Urinary bladder (tissue), 4 donors: ENCODE data around the gene PRSS21. TPM values are rescaled to one million over a fixed set of nuclear protein-coding genes. Genes with fewer than 3 reads are reported as not detected.

ENCODE experiments used
- DNase-seq: peaks from one replicate; pipeline ENCODE4 v3.0.0-alpha.2; 2015; ENCODE audit errors: extremely low spot score
- H3K27ac ChIP-seq: one replicate; pipeline ENCODE4 v1.5.1; 2013; ENCODE audit warnings: low read depth, mild to moderate bottlenecking, moderate library complexity
- H3K36me3 ChIP-seq: one replicate; pipeline ENCODE4 v1.6.1; 2013; ENCODE audit warnings: mild to moderate bottlenecking, moderate library complexity; ENCODE audit not compliant: insufficient read depth
- H3K4me1 ChIP-seq: one replicate; pipeline ENCODE4 v1.6.1; 2013; ENCODE audit warnings: mild to moderate bottlenecking, moderate library complexity; ENCODE audit not compliant: insufficient read depth
- H3K4me3 ChIP-seq: one replicate; pipeline ENCODE4 v1.5.1; 2013; ENCODE audit warnings: low read depth, low read length
- WGBS: extraction: QIAGEN DNeasy Blood & Tissue Kit; methylation state at CpG from one replicate; pipeline ENCODE4 v1.1.7; 2013; 5-methylcytosine and 5-hydroxymethylcytosine counted together
- polyA plus RNA-seq: library from polyadenylated mRNA; stranded (reverse); fragments of 200-250 nt; gene quantifications from one replicate; pipeline ENCODE4 v1.2.3, GENCODE V29; 2013
- total RNA-seq: library from RNA; depleted of rRNA; stranded (reverse); fragments of >200 nt; gene quantifications from one replicate; pipeline ENCODE4 v1.2.3, GENCODE V29; 2014
- donor health status: healthy with polysubstance abuse.
- donor health status: healthy.

Gene PRSS21
- total and polyA plus RNA-seq, 2 donors = 0.11 TPM; not detected in 1

DNA sequence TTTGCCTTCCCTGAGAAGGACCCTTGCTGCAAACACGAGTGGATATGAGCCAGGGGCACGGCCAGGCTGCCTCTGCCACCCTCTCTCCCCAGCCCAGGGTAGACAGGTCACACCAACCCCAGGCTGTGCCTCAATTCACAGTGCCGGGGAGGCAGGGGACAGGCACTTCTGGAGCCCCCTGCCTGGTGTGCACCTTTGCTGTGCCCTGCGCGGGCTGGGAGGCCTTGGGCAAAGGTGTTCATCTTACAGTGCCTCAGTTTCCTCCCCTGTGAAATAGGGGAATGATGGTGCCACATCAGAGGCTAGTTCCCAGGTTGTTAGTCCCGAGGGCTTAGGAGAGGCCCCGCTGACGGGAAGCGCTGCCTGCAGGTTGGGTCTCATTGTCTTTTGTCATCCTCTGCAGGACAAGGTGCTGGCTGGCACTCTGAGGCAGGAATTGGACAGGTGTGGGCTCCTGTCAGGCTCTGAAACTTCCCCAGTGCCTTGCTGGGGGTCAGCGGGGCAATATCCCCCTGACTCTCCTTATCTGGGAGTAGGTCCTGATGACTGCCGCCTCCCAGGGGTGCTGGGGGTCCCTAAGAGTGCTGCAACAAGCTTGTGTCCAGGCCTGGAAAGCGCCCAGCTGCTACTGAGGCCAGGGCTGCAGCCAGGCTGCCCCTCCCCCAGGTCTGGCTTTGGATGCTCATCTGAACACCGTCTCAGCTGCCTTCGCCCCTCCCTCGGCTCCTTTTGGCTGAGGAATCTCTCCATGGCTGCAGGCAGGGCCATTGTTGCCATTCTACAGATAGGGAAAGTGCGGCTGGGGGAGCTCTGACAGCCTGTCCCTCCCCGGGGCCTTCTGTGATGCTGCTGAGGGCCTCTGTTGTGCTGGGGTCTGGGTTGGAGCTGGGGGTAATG is 3.1 kb downstream of the PRSS21 start:
- 60% methylated on average over 17 of the region's 17 CpGs for WGBS
- no peak overlapping the region for H3K27ac ChIP-seq
- no peaks in the 10 kb centered on the region for H3K36me3 ChIP-seq
- no peaks in the 10 kb centered on the region for H3K4me1 ChIP-seq
- no peak for DNase-seq
- no peak overlapping the region for H3K4me3 ChIP-seq

DNA sequence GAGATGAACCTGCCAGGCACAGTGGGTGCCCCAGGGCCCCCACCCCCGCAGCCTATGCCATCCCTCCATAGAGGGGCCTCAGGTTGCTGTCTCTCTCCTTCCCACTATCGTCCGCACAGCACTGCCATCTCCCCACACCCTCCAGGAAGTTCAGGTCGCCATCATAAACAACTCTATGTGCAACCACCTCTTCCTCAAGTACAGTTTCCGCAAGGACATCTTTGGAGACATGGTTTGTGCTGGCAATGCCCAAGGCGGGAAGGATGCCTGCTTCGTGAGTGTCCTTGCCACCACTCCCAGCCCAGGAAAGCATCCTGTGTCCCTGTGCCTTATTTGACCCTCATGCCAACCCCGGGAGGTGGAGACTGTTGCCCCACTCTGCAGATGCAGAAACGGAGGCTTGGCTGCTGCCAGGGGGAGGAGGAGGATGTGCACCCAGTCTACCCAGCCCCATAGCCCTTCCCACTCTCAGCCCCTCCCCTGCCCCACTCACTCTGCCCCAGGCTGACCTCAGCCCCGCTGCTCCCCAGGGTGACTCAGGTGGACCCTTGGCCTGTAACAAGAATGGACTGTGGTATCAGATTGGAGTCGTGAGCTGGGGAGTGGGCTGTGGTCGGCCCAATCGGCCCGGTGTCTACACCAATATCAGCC is 3.9 kb downstream of the PRSS21 start:
- no peak overlapping the region for H3K27ac ChIP-seq
- H3K4me3 ChIP-seq = no peak overlapping the region
- H3K36me3 ChIP-seq = no peaks in the 10 kb centered on the region
- no peak for DNase-seq
- 76% methylated on average over 14 of the region's 14 CpGs for WGBS
- no peaks in the 10 kb centered on the region for H3K4me1 ChIP-seq

DNA sequence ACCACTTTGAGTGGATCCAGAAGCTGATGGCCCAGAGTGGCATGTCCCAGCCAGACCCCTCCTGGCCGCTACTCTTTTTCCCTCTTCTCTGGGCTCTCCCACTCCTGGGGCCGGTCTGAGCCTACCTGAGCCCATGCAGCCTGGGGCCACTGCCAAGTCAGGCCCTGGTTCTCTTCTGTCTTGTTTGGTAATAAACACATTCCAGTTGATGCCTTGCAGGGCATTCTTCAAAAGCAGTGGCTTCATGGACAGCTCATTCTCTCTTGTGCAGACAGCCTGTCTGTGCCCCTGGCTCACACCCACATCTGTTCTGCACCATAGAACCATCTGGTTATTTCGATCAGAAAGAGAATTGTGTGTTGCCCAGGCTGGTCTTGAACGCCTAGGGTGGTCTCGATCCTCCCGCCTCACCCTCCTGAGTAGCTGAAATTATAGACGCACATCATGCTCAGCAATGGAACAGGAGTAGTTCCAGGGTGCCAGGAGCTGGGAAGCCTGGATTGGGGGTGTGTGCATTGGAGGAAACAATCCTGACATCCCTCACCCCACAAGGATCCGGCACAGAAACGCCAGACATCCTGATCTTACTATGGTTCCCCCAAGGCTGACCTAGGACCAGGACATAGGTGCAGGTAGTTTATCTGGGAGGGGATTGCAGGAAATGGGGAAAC is 4.6 kb downstream of the PRSS21 start:
- H3K27ac ChIP-seq = no peak overlapping the region
- H3K4me3 ChIP-seq = no peak overlapping the region
- 77% methylated on average over 9 of the region's 9 CpGs for WGBS
- no peaks in the 10 kb centered on the region for H3K36me3 ChIP-seq
- H3K4me1 ChIP-seq = no peaks in the 10 kb centered on the region
- no peak for DNase-seq

DNA sequence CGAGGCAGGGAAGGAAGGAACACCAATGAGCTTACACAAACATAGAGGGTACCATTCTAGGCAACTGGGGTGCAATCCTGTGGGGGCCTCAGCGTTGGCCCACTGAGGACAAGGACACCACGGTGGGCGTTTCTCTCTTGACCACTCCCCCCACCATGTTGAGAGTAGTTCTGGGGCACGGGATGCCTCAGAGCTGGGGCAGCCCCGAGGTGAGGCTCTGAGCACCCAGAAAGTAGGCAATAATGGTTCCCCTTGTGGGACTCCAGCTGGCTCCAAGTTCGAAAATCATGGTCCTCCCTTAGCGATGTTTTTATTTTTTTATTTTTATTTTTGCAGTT is 5.1 kb downstream of the PRSS21 start:
- Histone ChIP-seq H3K27ac (no peak overlapping the region), H3K36me3 (no peaks in the 10 kb centered on the region), H3K4me3 (no peak overlapping the region), H3K4me1 (no peaks in the 10 kb centered on the region)
- 70% methylated on average over 8 of the region's 8 CpGs for WGBS
- DNase-seq = no peak

DNA sequence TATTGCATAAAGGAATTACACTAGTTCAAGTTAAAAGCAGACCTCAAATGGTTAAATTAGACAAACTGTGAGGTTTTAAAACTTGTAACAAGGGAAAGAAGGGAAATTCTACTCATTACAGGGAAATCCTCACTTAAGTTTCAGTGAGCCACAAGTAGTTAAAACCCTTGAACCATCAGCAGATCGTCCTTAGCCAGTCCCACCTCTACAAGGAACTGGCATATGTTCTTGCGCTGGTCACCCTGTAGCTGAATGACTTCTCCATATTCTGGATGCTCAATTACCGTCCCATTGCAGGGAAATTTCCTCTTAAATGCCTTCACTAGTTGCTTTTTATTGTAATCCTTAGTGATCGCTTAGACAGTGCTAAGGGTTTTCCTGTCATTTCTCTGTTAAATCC is 5.5 kb downstream of the PRSS21 start:
- Histone ChIP-seq H3K4me1 (no peaks in the 10 kb centered on the region), H3K4me3 (no peak overlapping the region), H3K27ac (no peak overlapping the region), H3K36me3 (no peaks in the 10 kb centered on the region)
- no peak for DNase-seq
- 46% methylated on average over 4 of the region's 4 CpGs for WGBS

DNA sequence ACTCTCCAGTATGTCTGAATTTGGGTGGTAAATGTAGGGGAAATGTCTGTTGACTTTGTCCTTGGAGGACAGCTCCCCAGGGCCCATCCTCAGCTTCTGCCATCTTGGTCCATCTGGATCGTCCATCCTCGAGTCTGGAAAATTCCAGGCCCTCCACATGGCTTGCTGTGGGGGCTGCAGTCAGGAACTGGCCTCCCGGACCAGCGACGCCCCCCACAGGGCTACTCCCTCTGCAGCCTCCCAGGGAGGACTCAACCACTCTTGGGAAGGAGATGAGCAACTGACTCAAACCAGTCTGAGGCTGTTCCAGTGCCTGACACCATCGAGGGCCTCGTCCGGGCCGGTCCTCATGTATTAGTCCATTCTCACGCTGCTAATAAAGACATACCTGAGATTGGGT is 7.6 kb downstream of the PRSS21 start:
- Histone ChIP-seq H3K27ac (no peak overlapping the region), H3K4me3 (no peak overlapping the region), H3K36me3 (no peaks in the 10 kb centered on the region), H3K4me1 (no peaks in the 10 kb centered on the region)
- DNase-seq = no peak
- WGBS = 79% methylated on average over 10 of the region's 10 CpGs

DNA sequence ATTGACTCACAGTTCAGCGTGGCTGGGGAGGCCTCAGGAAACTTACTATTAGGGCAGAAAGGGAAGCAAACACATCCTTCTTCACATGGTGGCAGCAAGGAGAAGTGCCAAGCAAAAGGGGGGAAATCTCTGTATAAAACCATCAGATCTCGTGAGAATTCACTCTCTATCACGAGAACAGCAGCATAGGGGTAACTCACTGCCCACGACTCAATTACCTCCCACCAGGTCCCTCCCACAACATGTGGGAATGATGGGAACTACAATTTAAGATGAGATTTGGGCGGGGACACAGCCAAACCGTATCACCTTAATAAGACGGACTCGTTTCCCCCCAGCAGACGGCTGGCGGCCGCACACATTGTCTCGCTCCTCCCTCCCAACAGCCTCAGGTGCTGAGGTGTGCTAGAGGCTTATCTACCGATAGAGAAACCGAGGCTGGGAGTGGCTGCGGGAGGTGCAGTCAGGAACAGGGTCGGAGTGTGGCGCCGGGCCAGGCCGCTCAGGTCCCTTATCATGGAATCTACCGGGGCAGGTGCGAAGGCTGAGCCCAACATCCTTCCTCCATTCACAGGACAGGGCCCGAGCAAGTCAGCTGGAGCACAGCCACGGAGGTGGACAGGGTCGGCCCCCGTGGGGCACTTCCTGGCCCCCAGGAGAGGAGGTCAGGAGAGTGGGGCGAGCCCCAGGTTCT is 8.2 kb downstream of the PRSS21 start:
- Histone ChIP-seq H3K36me3 (no peaks in the 10 kb centered on the region), H3K4me1 (no peaks in the 10 kb centered on the region), H3K4me3 (no peak overlapping the region), H3K27ac (no peak overlapping the region)
- no peak for DNase-seq
- WGBS = 79% methylated on average over 26 of the region's 26 CpGs

DNA sequence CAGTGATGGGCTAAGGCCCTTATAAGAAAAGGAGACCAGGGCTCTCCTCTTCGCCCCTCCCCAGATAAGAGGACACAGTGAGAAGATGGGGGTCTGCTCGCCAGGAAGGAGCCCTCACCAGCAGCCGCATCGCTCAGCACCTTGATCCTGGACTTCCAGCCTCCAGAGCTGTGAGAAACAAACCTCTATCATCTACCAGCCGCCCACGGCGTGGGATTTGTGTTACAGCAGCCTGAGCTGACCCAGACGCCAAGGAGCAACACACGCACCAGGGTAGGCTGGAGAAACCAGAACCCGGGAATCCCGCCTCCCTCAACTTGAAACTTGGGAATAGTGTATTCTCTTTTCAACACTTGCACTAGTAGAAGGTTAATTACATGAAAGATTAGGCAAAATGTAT is 8.9 kb downstream of the PRSS21 start:
- no peaks in the 10 kb centered on the region for H3K36me3 ChIP-seq
- H3K4me1 ChIP-seq = no peaks in the 10 kb centered on the region
- WGBS = 76% methylated on average over 11 of the region's 11 CpGs
- DNase-seq = no peak
- no peak overlapping the region for H3K27ac ChIP-seq
- no peak overlapping the region for H3K4me3 ChIP-seq

DNA sequence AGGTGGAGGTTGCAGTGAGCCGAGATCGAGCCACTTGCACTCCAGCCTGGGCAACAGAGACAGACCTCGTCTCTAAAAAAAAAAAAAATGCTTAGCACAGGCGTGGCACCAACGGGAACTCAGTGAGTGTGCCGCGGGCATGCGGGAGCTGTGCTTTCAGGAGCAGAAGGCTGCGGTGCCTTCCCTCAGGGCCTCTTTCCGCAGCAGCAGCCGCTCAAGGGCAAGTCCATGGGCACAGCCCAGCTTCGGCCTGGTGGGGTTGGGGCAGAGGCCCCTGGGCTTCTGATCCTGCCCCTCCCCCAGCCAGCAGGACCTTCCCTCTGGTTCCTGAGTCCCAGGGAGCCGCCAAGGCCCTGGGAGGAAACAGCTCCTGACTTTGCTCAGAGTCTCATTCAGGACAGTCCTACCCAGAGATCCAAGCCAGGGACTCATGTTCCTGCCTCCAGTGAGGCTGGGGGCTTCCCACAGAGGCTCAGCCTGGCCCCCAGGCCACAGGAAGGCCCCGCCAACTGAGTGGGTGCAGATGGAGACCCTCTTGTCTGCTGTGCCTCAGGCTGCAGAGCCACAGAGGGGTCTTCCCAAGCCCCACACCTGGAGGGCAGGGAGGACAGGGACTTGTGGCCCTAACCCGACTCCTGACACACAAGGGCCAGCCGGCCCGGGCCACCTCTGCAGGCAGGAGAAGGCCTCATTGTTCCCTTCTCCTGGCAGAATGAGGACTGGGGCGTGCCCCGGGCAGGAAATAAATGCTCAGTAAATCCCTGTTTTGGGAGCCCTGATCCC is 9.7 kb downstream of the PRSS21 start:
- DNase-seq = no peak
- 71% methylated on average over 19 of the region's 19 CpGs for whole genome bisulfite sequencing

DNA sequence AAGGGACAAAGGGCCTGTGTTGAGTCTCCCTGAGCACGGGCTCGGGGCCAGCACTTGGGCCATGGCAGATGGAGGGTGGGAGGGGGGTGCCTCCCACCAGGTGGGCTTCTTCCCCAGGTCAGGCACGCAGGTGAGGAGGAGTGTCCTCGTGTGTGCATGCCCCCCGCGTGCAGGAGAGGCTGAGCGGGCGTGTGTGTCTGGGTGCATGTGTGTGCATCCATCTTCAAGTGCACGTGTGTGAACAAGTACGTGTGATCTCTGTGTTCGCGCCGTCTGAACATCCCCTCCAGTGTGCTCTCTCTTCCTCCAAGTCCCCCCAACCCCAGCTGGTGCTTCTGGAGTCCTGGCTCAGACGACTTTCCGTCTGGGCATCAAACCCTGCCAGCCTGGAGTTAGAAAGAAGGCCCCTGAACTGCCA is 10.3 kb downstream of the PRSS21 start:
- 71% methylated on average over 15 of the region's 15 CpGs for WGBS
- Histone ChIP-seq H3K4me3 (no peak overlapping the region), H3K36me3 (no peaks in the 10 kb centered on the region), H3K27ac (no peak overlapping the region), H3K4me1 (no peaks in the 10 kb centered on the region)
- DNase-seq = no peak

More for the DNA sequence above, 9.7 kb downstream of the PRSS21 start:
- Histone ChIP-seq H3K27ac (no peak overlapping the region), H3K36me3 (no peaks in the 10 kb centered on the region), H3K4me3 (no peak overlapping the region), H3K4me1 (no peaks in the 10 kb centered on the region)

DNA sequence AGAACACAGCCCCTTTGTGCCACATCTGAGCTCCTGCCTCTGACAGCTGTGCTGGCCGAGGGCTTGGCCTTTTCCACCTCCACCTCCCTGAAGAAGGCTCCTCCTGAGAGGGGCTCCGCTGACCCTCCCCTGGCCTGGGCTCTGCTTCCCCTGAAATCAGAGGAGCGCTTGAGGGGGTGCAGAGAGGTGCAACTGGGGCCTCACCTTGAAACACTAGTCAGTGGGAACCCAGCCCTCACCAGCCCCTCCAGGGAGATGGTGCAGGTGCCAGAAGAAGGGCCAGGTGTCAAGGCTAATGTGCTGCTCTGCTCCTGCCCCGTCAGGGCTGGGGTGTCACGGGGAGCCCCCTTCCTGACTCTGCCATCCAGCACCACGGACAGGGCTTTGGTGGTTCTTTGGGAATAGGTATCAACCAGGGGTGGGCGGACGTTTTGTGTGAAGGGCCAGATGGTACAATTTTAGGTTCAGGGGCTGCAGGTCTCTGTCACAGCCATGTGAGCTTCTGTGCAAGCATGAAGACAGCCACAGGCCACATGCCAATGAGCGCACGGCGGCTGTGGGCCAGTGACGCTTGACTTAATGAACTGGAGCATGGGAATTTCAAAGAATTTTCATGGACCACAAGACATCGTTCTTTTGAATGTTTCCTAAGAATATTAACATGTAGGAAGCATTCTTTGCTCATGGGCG is 10.9 kb downstream of the PRSS21 start:
- H3K4me3 ChIP-seq = no peak overlapping the region
- H3K4me1 ChIP-seq = no peaks in the 10 kb centered on the region
- no peak overlapping the region for H3K27ac ChIP-seq
- H3K36me3 ChIP-seq = no peaks in the 10 kb centered on the region
- DNase-seq = no peak
- 69% methylated on average over 14 of the region's 14 CpGs for WGBS

DNA sequence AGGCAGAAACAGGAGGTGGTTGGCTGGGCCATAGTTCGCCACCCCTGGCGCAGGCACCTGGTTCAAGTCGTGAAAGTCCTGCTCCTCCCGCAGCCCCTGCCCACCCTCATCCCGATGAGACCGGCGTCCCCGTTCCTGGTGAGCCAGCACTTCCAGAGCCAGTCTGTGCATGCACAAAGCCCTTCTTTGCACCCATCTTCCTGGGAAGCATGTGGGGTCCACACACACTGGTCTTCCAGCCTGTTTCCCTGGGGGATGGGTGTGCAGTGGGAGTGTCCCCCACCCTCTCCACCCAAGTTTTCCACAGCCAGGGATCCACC is 11.4 kb downstream of the PRSS21 start:
- Histone ChIP-seq H3K4me3 (no peak overlapping the region), H3K27ac (no peak overlapping the region), H3K4me1 (no peaks in the 10 kb centered on the region), H3K36me3 (no peaks in the 10 kb centered on the region)
- WGBS = 89% methylated on average over 8 of the region's 8 CpGs
- no peak for DNase-seq
